Measurements from ENCODE around the gene KIF18B. TPM values are rescaled to one million over a fixed set of nuclear protein-coding genes. Genes with fewer than 3 reads are reported as not detected.

Gene KIF18B
- total and polyA plus RNA-seq, 2 of the 13 experiments (the other 11 are each of a cell fraction or from before 2014, with no cell fraction given) = 15.2 to 15.3 TPM

DNA sequence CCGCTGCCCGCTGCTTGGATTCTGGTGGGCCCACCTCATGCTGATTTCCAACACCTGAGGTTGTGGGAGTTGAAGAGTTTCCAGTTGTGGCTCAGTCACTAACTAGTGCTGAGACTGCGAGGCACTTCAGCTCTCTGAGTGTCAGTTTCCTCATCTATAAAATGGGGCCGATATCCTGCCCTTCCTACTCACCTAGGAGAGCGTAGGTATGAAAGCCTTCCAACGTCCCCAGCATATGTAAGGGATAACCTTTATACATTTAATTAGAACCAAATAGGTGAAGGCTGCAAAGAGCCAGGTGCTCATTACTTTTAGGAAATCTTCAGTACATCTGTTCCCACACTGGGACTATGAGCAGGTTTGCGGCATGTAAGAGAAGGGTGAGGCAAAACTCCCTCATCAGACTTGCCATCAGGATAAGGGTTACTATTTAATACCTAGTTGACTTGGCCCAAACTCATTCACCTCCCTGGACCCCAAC is 782 bp upstream of the KIF18B start (continued):
- TF ChIP-seq ZMYM3 (CRISPR knock-in tag; IDR thresholded peaks at IDR 0.05) = 0 out of 2 replicates have a peak, but pooled peaks have one; percentile 18
- TF ChIP-seq ZNF556 (CRISPR knock-in tag; IDR thresholded peaks at IDR 0.05; ENCODE audit: borderline replicate concordance) = no peak
- no peak for TF ChIP-seq SMAD1 (CRISPR knock-in tag; IDR thresholded peaks at IDR 0.05; ENCODE audit: borderline replicate concordance, low read depth)
- TF ChIP-seq, protein P1, sequence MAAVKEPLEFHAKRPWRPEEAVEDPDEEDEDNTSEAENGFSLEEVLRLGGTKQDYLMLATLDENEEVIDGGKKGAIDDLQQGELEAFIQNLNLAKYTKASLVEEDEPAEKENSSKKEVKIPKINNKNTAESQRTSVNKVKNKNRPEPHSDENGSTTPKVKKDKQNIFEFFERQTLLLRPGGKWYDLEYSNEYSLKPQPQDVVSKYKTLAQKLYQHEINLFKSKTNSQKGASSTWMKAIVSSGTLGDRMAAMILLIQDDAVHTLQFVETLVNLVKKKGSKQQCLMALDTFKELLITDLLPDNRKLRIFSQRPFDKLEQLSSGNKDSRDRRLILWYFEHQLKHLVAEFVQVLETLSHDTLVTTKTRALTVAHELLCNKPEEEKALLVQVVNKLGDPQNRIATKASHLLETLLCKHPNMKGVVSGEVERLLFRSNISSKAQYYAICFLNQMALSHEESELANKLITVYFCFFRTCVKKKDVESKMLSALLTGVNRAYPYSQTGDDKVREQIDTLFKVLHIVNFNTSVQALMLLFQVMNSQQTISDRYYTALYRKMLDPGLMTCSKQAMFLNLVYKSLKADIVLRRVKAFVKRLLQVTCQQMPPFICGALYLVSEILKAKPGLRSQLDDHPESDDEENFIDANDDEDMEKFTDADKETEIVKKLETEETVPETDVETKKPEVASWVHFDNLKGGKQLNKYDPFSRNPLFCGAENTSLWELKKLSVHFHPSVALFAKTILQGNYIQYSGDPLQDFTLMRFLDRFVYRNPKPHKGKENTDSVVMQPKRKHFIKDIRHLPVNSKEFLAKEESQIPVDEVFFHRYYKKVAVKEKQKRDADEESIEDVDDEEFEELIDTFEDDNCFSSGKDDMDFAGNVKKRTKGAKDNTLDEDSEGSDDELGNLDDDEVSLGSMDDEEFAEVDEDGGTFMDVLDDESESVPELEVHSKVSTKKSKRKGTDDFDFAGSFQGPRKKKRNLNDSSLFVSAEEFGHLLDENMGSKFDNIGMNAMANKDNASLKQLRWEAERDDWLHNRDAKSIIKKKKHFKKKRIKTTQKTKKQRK (IDR thresholded peaks at IDR 0.05; ENCODE audit: low read length) = no peak
- no peak for TF ChIP-seq ZBTB38 (CRISPR knock-in tag; IDR thresholded peaks at IDR 0.05)
- TF ChIP-seq, protein P2, sequence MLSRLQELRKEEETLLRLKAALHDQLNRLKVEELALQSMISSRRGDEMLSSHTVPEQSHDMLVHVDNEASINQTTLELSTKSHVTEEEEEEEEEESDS (CRISPR knock-in tag; IDR thresholded peaks at IDR 0.05; ENCODE audit: borderline replicate concordance) = no peak
- no peak for TF ChIP-seq ZNF775 (CRISPR knock-in tag; IDR thresholded peaks at IDR 0.05; ENCODE audit: borderline replicate concordance)
- TF ChIP-seq, protein P3, sequence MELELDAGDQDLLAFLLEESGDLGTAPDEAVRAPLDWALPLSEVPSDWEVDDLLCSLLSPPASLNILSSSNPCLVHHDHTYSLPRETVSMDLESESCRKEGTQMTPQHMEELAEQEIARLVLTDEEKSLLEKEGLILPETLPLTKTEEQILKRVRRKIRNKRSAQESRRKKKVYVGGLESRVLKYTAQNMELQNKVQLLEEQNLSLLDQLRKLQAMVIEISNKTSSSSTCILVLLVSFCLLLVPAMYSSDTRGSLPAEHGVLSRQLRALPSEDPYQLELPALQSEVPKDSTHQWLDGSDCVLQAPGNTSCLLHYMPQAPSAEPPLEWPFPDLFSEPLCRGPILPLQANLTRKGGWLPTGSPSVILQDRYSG (CRISPR knock-in tag; IDR thresholded peaks at IDR 0.05) = no peak
- TF ChIP-seq SP2 (CRISPR knock-in tag; IDR thresholded peaks at IDR 0.05) = no peak
- TF ChIP-seq IKZF1 (IDR thresholded peaks at IDR 0.05) = no peak
- no peak for TF ChIP-seq RFXAP (CRISPR knock-in tag; IDR thresholded peaks at IDR 0.05; ENCODE audit: borderline replicate concordance)
- no peak for TF ChIP-seq TBL1XR1 (IDR thresholded peaks at IDR 0.05; ENCODE audit: borderline replicate concordance, low read length, partially characterized antibody)
- TF ChIP-seq SALL1 (CRISPR knock-in tag; IDR thresholded peaks at IDR 0.05) = no peak
- TF ChIP-seq FOXK1 (CRISPR knock-in tag; IDR thresholded peaks at IDR 0.05; ENCODE audit: borderline replicate concordance, low read depth) = no peak
- TF ChIP-seq GATAD2A (CRISPR knock-in tag; IDR thresholded peaks at IDR 0.05) = no peak
- no peak for TF ChIP-seq RARG (CRISPR knock-in tag; IDR thresholded peaks at IDR 0.05; ENCODE audit: low read depth)
- TF ChIP-seq, protein P4, sequence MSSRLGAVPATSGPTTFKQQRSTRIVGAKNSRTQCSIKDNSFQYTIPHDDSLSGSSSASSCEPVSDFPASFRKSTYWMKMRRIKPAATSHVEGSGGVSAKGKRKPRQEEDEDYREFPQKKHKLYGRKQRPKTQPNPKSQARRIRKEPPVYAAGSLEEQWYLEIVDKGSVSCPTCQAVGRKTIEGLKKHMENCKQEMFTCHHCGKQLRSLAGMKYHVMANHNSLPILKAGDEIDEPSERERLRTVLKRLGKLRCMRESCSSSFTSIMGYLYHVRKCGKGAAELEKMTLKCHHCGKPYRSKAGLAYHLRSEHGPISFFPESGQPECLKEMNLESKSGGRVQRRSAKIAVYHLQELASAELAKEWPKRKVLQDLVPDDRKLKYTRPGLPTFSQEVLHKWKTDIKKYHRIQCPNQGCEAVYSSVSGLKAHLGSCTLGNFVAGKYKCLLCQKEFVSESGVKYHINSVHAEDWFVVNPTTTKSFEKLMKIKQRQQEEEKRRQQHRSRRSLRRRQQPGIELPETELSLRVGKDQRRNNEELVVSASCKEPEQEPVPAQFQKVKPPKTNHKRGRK (CRISPR knock-in tag; IDR thresholded peaks at IDR 0.05) = peak; percentile 4; the same call in 1 of the 2 replicates
- TF ChIP-seq, protein P5, sequence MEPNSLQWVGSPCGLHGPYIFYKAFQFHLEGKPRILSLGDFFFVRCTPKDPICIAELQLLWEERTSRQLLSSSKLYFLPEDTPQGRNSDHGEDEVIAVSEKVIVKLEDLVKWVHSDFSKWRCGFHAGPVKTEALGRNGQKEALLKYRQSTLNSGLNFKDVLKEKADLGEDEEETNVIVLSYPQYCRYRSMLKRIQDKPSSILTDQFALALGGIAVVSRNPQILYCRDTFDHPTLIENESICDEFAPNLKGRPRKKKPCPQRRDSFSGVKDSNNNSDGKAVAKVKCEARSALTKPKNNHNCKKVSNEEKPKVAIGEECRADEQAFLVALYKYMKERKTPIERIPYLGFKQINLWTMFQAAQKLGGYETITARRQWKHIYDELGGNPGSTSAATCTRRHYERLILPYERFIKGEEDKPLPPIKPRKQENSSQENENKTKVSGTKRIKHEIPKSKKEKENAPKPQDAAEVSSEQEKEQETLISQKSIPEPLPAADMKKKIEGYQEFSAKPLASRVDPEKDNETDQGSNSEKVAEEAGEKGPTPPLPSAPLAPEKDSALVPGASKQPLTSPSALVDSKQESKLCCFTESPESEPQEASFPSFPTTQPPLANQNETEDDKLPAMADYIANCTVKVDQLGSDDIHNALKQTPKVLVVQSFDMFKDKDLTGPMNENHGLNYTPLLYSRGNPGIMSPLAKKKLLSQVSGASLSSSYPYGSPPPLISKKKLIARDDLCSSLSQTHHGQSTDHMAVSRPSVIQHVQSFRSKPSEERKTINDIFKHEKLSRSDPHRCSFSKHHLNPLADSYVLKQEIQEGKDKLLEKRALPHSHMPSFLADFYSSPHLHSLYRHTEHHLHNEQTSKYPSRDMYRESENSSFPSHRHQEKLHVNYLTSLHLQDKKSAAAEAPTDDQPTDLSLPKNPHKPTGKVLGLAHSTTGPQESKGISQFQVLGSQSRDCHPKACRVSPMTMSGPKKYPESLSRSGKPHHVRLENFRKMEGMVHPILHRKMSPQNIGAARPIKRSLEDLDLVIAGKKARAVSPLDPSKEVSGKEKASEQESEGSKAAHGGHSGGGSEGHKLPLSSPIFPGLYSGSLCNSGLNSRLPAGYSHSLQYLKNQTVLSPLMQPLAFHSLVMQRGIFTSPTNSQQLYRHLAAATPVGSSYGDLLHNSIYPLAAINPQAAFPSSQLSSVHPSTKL (CRISPR knock-in tag; IDR thresholded peaks at IDR 0.05) = no peak
- no peak for TF ChIP-seq ZC3H4 (CRISPR knock-in tag; IDR thresholded peaks at IDR 0.05; ENCODE audit: borderline replicate concordance)
- 0 out of 2 replicates have a peak, but pooled peaks have one; percentile 14 for TF ChIP-seq SMYD3 (CRISPR knock-in tag; IDR thresholded peaks at IDR 0.05)
- TF ChIP-seq HMG20A (CRISPR knock-in tag; IDR thresholded peaks at IDR 0.05; ENCODE audit: borderline replicate concordance) = no peak
- peak; percentile 8; the same call in 1 of the 2 replicates for TF ChIP-seq ZNF543 (CRISPR knock-in tag; IDR thresholded peaks at IDR 0.05)
